ENCODE results near the gene EDIL3. TPM values are rescaled to one million over a fixed set of nuclear protein-coding genes. Genes with fewer than 3 reads are reported as not detected.
A peak's percentile ranks its signal among the peaks of the same experiment; 100 is the strongest.

The EDIL3 gene
- total RNA-seq, 1 donor from 2014 or later: 6.8 TPM

DNA sequence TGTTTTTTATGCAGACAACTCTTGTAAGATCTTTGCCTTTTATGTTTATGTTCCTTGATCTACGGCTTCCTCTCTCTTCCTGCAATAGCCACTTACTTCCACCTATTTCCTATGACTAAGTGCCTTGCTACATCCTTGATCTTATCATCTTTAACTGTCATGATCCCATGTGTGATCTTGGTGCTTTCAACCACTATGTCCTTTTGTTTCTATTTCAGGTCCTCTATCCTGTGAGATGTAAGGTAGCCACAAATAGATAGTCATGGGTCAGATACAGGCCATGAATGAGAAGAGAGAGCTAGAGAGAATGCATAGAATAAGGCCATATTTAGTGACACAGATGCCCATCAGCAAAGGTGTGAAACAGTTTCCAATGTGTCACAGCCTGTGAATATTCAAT is 420.4 kb downstream of the EDIL3 start:
- no peak for DNase-seq (ENCODE audit: low spot score)

DNA sequence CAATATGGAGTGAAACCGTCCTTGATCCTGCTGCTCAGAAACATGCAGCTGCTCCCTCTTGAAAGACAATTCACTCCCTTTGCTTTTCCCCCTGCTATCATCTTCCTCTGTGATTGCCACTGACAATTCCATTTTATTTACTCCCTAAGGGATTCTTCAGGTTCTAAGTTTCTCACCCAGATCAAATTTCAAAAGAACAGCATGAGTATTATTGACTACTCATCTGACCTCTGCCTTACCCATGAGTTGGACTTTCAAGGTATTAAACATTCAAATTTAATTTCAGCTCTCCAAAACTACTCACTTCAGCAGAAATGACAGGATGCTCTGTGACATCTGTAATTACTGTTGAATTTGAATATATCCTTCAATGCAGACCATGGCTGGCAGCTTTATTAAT is 427.5 kb downstream of the EDIL3 start:
- DNase-seq (ENCODE audit: low spot score): no peak

DNA sequence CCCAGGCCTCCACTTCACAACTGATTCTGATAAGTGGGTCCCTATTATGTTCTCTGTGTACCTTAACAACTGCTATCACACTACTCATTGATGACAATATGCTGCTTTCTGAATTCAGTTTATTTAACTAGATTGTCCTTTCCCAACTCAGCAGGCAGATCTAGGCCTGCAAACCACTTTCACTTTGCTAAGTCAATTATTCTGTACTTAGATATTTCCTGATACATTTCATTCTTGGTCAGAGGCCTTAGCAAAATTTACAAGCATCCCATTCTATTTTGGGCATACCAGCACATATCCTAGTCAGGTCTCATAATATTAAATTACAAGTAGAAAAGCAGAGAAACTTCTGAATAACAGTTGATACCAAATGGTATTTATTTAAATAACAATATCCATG is 428.3 kb downstream of the EDIL3 start:
- DNase-seq (ENCODE audit: low spot score): no peak

GRCh38 chr5:83955916-83956315 is 428.8 kb downstream of the EDIL3 start:
- DNase-seq (ENCODE audit: low spot score): no peak

DNA sequence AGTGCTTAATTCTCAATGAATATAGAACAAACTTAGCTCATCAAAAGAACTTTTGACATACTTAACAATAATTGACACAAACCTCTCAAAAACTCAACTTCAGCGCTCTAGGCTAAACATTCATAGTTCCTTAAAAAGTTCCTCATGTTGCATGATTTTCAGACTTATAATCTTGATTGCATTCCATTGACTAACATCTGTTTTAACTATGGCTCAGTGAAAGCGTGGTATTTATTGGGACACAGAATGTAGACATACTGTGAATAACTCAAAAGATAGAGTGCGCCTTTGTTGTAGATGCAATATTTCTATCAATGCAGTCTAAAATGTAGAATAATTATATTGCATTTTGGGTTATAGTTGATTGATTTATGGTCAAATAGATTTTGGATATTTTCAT is 436.9 kb downstream of the EDIL3 start:
- no peak for DNase-seq (ENCODE audit: low spot score)

GRCh38 chr5:83946516-83946915 is 438.2 kb downstream of the EDIL3 start:
- no peak for DNase-seq (ENCODE audit: low spot score)

DNA sequence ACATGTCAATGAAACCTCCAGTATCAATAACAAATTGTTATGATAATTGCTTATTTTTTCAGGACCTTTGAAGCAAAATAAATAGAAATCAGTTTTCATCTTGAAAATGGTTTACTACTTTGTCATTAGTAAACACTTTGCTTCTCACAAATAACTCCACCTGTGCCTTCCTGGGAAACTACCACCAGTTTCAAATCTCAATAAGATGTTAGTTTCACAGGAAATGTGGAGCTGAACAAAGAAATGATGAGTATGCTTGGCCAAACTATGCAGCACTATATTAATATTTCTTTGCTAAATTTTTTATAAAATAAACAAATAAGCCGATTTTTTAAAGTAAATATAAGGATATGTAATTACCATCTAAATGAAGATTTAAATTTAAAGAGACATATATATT is 442.5 kb downstream of the EDIL3 start:
- no peak for DNase-seq (ENCODE audit: low spot score)

DNA sequence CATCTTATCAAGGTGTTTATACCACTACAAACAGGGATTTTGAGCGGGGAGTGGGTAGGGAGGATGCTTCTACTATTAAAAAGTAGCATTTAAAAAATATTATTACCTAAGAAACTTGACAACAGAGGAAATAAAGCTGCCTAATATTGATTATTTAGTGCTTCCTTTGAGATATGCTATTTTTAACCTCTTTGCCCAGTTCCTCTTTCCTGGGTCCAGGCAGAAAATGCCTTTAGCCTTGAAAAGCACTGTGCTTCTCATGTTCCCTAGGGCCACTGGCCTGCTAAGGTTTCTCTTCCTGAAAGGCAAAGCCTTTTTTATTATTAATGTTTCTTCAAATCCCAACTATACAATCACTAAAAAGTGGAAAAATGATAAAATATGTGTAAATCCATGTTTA is 446.8 kb downstream of the EDIL3 start:
- no peak for DNase-seq (ENCODE audit: low spot score)

- DNase-seq (ENCODE audit: low spot score): no peak
Observed at GRCh38 chr5:83931969-83932368, 452.7 kb downstream of the EDIL3 start.

GRCh38 chr5:83927140-83927733 is 457.4 kb downstream of the EDIL3 start:
- DNase-seq (ENCODE audit: low spot score): peak; percentile 52

- DNase-seq (ENCODE audit: low spot score): no peak
Observed at GRCh38 chr5:83925955-83926337, 458.7 kb downstream of the EDIL3 start.

- no peak for DNase-seq (ENCODE audit: low spot score)
Observed at GRCh38 chr5:83925321-83925954, 459.2 kb downstream of the EDIL3 start.

- DNase-seq (ENCODE audit: low spot score): no peak
Observed at GRCh38 chr5:83924891-83925290, 459.8 kb downstream of the EDIL3 start.

DNA sequence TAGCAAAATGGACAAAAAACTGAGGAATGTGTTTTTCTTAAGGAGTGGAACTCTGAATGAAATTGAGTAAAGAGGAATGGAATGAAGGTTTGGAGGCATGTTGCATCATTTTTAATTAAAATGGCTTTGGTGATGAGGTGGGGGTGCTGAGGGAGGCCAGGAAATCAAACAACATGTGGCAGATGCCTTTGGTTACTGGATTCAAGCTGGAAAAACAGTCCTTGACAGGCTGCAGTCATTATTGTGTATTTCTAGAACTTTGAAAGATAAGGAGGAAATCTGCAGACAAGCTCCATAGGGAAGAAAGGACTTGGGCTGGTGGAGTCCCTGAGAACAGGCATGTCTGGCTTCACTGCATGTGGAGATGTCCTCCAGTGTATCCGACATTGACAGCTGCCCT is 460.5 kb downstream of the EDIL3 start:
- DNase-seq (ENCODE audit: low spot score): no peak

DNA sequence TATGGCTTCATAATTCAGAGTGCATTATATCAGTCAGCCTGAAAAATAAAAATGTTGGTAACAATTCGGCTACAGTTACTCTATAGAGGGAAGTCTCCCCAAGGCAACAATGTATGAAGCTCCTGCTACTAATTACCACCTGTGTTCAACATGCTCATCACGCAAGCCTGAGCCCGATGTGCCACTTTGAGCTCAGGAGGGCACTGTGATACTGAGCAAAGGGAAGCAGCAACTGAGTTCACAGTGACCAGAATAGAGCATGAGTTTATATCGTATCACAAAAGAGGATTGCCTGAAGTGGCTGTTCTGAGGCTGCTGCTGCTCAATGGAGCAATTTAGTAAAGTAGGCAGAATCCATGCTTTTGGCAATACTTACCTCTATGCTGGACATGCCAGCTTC is 462.0 kb downstream of the EDIL3 start:
- DNase-seq (ENCODE audit: low spot score): no peak

DNA sequence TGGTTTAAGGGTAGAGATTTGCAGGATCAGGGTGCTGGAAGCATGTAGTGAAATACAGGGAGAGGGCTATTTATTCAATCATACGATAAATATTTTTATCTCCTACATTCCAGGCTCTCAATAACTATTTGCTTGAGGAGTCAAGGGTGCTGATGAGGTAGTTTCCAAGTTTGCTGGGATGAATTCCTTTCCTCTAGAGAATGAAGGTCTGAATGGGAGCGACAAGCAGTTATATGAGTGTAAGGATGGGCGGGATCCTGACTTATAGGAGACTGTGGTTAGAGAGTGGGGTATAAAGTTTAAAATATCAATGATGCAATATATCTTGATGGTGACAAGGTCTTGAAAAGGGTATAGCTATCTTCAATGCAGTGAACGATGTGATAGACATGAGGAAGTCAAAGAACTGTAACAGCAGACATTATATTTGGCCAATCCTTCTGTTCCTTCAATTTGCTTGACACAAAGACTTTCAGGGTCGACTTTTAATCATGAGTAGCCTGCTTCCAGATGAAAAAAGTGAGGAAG is 462.9 kb downstream of the EDIL3 start:
- no peak for DNase-seq (ENCODE audit: low spot score)

DNA sequence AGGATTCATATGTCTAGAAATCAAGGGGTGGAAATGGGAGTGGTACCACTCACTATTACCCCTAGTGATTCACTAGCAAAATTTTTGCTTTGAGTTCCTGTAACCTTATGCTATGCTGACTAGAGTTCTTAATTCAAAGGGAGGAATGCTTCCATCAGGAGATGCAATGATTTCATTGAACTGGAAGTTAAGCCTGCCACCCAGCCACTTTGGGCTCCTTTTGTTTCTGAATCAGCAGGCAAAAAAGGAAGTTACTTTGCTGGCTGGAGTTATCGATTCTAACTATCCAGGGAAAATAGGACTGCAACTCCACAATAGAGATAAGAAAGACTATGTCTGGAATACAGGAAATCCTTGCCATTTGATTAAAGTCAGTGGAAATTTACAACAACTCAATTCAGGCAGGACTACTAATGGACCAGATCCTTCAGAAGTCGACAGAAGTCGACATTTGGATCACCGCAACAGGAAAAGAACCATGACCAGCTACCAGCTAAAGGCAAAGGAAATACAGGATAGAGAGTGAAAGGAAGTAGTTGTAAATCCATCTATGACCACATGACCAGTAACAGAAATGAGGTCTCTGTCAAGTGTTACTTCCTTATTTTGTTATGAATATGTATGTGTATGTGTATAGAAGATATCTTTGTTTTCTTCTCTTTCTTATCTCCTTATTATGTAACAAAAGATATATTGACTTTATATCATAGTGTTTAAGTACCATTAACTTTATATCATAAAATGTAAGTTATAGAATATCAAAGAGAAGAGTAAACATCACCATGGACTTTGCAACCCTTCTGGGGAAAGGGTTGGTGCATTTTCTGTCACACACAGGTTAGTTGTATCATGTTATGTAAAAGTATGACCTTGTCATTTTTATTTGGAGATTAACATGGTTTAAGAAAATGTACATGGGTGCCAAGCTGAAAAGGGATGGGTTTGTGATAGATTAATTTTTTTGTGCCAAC is 465.3 kb downstream of the EDIL3 start:
- DNase-seq (ENCODE audit: low spot score): no peak

- no peak for DNase-seq (ENCODE audit: low spot score)
Observed at GRCh38 chr5:83917261-83917908, 467.3 kb downstream of the EDIL3 start.

GRCh38 chr5:83914662-83915418 is 469.8 kb downstream of the EDIL3 start:
- DNase-seq (ENCODE audit: low spot score): no peak

DNA sequence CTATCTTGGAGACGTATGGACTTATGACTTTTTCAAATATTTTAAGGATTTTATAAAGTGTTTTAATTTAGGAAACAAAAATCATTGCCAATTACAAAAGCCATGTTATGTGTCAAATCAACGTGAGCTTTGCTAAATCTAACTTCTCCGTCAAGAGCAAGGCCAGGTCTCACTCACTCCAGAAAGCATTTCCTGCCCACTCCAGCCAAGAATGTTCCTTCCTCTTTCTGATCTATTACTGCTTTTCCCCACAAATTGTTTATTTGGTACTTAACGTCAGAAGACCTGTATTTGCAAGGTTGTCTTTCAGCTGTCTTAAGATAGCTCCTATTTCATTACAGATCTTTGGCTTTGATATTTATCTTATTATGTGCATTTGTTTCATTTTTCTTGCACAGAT is 470.5 kb downstream of the EDIL3 start:
- no peak for DNase-seq (ENCODE audit: low spot score)

DNA sequence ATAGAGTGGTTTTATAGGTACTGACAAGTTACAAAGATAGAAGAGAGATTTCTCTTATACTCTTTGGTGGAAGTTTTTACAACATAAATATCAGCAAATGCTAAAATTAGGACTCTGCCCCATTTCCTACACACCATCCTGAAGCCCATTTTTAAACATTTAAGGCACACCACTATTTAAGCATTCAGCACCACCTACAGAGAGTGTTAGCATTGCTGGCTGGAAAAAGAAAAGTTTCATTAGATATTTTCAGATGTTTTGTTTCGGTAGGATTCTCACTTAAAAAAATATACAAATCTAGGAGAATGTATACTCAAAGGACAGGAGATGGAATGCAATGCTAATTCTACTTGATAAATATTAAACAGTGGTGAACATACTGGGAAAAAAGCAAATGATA is 471.1 kb downstream of the EDIL3 start:
- no peak for DNase-seq (ENCODE audit: low spot score)

All from ureter (tissue), 1 donor.